ENCODE data around the gene XPOT. TPM values are rescaled to one million over a fixed set of nuclear protein-coding genes. Genes with fewer than 3 reads are reported as not detected.

Gene XPOT
- total RNA-seq, 4 donors from 2014 or later, result 54.9 to 64.5 (median 55.9) TPM

- no peak for TF ChIP-seq CTCF (IDR thresholded peaks at IDR 0.05)
- DNase-seq (ENCODE audit: low spot score) (no peak), ATAC-seq (ENCODE audit: low FRiP score) (peak; percentile 61)
These were observed 471 bp downstream of the XPOT start for GRCh38 chr12:64404470-64405256.

- TF ChIP-seq CTCF (IDR thresholded peaks at IDR 0.05), result no peak
- ATAC-seq (ENCODE audit: low FRiP score), result no peak
These were observed 3.4 kb downstream of the XPOT start for GRCh38 chr12:64407342-64408223.

GRCh38 chr12:64411427-64411826 lies 7.2 kb downstream of the XPOT start:
- TF ChIP-seq CTCF (IDR thresholded peaks at IDR 0.05), result no peak
- DNase-seq (ENCODE audit: low spot score), result no peak
- ATAC-seq (ENCODE audit: low FRiP score), result no peak

More at GRCh38 chr12:64407342-64408223, 3.4 kb downstream of the XPOT start:
- DNase-seq (ENCODE audit: low spot score), result no peak

- no peak for TF ChIP-seq CTCF (IDR thresholded peaks at IDR 0.05)
- DNase-seq (ENCODE audit: low spot score) (no peak), ATAC-seq (ENCODE audit: low FRiP score) (no peak)
These were observed 8.3 kb downstream of the XPOT start for GRCh38 chr12:64412459-64412858.

GRCh38 chr12:64413884-64414283 lies 9.7 kb downstream of the XPOT start:
- no peak for DNase-seq (ENCODE audit: low spot score)
- ATAC-seq (ENCODE audit: low FRiP score), result no peak
- TF ChIP-seq CTCF (IDR thresholded peaks at IDR 0.05), result no peak

GRCh38 chr12:64418209-64418608 lies 14.0 kb downstream of the XPOT start:
- ATAC-seq (ENCODE audit: low FRiP score) (no peak), DNase-seq (ENCODE audit: low spot score) (no peak)
- TF ChIP-seq CTCF (IDR thresholded peaks at IDR 0.05), result no peak
